H1 (cell line): ENCODE data around the gene FARSB. TPM values are rescaled to one million over a fixed set of nuclear protein-coding genes. Genes with fewer than 3 reads are reported as not detected.
A peak's percentile ranks its signal among the peaks of the same experiment; 100 is the strongest.

ENCODE experiments used
- CTCF ChIA-PET: fragments of 300-600 bp; sonication (Branson Sonifier 250); formaldehyde crosslinking; loops from one replicate; lab custom pipeline; 2021; ENCODE audit not compliant: partially characterized antibody; lab: Charles Lee
- POLR2A ChIA-PET: fragments of 300-600 bp; sonication (Branson Sonifier 250); formaldehyde crosslinking; loops from one replicate; lab custom pipeline; 2021; ENCODE audit warnings: inconsistent platforms; ENCODE audit not compliant: partially characterized antibody; lab: Charles Lee
- DNase-seq, 2 experiments: peaks; one replicate each; pipeline versions ENCODE4 v3.0.0 to v3.0.0-alpha.2; 2010 to 2022; ENCODE audit warnings: low spot score in 2 of 2, low read depth in 1 of 2, mixed read lengths in 1 of 2
- FAIRE-seq: peaks from 2 replicates; lab custom pipeline; 2011; peaks lifted over from hg19 to GRCh38; lab: Jason Lieb, UNC
- H2AFZ ChIP-seq: 2 replicates; pipeline ENCODE4 v1.8.1; 2012; ENCODE audit warnings: low read length, inconsistent platforms
- H2AK5ac ChIP-seq: 2 replicates; pipeline ENCODE4 v1.6.1; 2013; ENCODE audit warnings: low read depth, low read length
- H2BK120ac ChIP-seq: replicated peaks from 2 replicates; pipeline ENCODE3; 2013; ENCODE audit warnings: low read depth, low read length, inconsistent platforms
- H2BK12ac ChIP-seq: 2 replicates; pipeline ENCODE4 v1.6.1; 2013; ENCODE audit warnings: low read depth, low read length
- H2BK15ac ChIP-seq: 2 replicates; pipeline ENCODE4 v1.6.1; 2013; ENCODE audit warnings: low read length
- H2BK20ac ChIP-seq: 2 replicates; pipeline ENCODE4 v1.6.1; 2013; ENCODE audit warnings: low read length
- H2BK5ac ChIP-seq: 2 replicates; pipeline ENCODE4 v1.6.1; 2013; ENCODE audit warnings: low read depth, low read length
- H3K14ac ChIP-seq: 2 replicates; pipeline ENCODE4 v1.6.1; 2013; ENCODE audit warnings: inconsistent platforms; ENCODE audit not compliant: insufficient read length
- H3K18ac ChIP-seq: 2 replicates; pipeline ENCODE4 v1.6.1; 2013; ENCODE audit warnings: low read length; ENCODE audit errors: extremely low read depth
- H3K23ac ChIP-seq: 2 replicates; pipeline ENCODE4 v1.6.1; 2013; ENCODE audit warnings: inconsistent platforms; ENCODE audit not compliant: insufficient read length
- H3K23me2 ChIP-seq: 2 replicates; pipeline ENCODE4 v1.6.1; 2013; ENCODE audit warnings: low read depth, low read length
- H3K27ac ChIP-seq: 2 replicates; pipeline ENCODE4 v1.6.1; 2011; ENCODE audit warnings: low read depth, low read length, inconsistent platforms
- H3K27me3 ChIP-seq, 4 experiments: replicated peaks in 1 of 4; 1 replicate in 1 of 4; 2 replicates in 3 of 4; pipeline versions ENCODE4 v1.6.1 to v1.8.1; 2011 to 2013; ENCODE audit warnings: low read length in 3 of 4, mild to moderate bottlenecking in 3 of 4, inconsistent platforms in 2 of 4, mixed read lengths in 2 of 4, moderate library complexity in 1 of 4; ENCODE audit not compliant: control insufficient read depth in 3 of 4, insufficient read depth in 3 of 4; ENCODE audit errors: extremely low read depth in 1 of 4
- H3K36me3 ChIP-seq, 4 experiments: 2 replicates each; pipeline versions ENCODE4 v1.6.1 to v1.8.1; 2011 to 2013; ENCODE audit warnings: mild to moderate bottlenecking in 4 of 4, low read length in 3 of 4, moderate library complexity in 2 of 4, control low read depth in 1 of 4, inconsistent platforms in 1 of 4; ENCODE audit not compliant: insufficient read depth in 4 of 4, control insufficient read depth in 2 of 4
- H3K4ac ChIP-seq: replicated peaks from 2 replicates; pipeline ENCODE3; 2013; ENCODE audit warnings: low read length, low read depth, mixed read lengths, inconsistent platforms; ENCODE audit not compliant: insufficient read length
- H3K4me1 ChIP-seq, 4 experiments: replicated peaks in 1 of 4; 1 replicate in 1 of 4; 2 replicates in 3 of 4; pipeline versions ENCODE4 v1.6.1 to v1.8.1; 2011 to 2013; ENCODE audit warnings: low read length in 3 of 4, inconsistent platforms in 2 of 4, mixed read lengths in 1 of 4; ENCODE audit not compliant: insufficient read depth in 4 of 4, control insufficient read depth in 3 of 4
- H3K4me2 ChIP-seq, 2 experiments: 2 replicates each; pipeline versions ENCODE4 v1.6.1 to v1.8.1; 2011 to 2013; ENCODE audit warnings: low read depth in 2 of 2, low read length in 2 of 2, control low read depth in 1 of 2, inconsistent platforms in 1 of 2, mild to moderate bottlenecking in 1 of 2; ENCODE audit not compliant: insufficient read depth in 1 of 2
- H3K4me3 ChIP-seq, 4 experiments: fragments of 200-600, 300-600 bp in 1 of 4; sonication (generic), shearing (Covaris generic), sonication (Bioruptor Twin) in 1 of 4; 2 replicates each; pipeline versions ENCODE4 v1.5.1 to v1.8.1; 2011 to 2016; ENCODE audit warnings: low read length in 4 of 4, low read depth in 3 of 4, control low read depth in 2 of 4, inconsistent platforms in 2 of 4, mild to moderate bottlenecking in 2 of 4, mixed read lengths in 1 of 4, moderate library complexity in 1 of 4; ENCODE audit not compliant: insufficient read depth in 2 of 4; ENCODE audit errors: extremely low read depth in 1 of 4
- H3K56ac ChIP-seq: replicated peaks from 2 replicates; pipeline ENCODE3; 2013; ENCODE audit warnings: low read depth, mild to moderate bottlenecking, mixed read lengths, low read length, inconsistent platforms; ENCODE audit not compliant: insufficient read length
- H3K79me1 ChIP-seq: 2 replicates; pipeline ENCODE4 v1.6.1; 2013; ENCODE audit warnings: low read depth, low read length, control low read depth
- H3K79me2 ChIP-seq, 2 experiments: 2 replicates each; pipeline versions ENCODE4 v1.6.1 to v1.8.1; 2012 to 2013; ENCODE audit warnings: low read length in 2 of 2, mild to moderate bottlenecking in 2 of 2, inconsistent platforms in 1 of 2; ENCODE audit not compliant: insufficient read depth in 2 of 2, control insufficient read depth in 1 of 2
- H3K9ac ChIP-seq, 4 experiments: replicated peaks in 1 of 4; 1 replicate in 1 of 4; 2 replicates in 3 of 4; pipeline versions ENCODE4 v1.6.1 to v1.8.1; 2011 to 2013; ENCODE audit warnings: low read depth in 3 of 4, low read length in 3 of 4, control low read depth in 2 of 4, mild to moderate bottlenecking in 2 of 4, moderate library complexity in 2 of 4, inconsistent platforms in 1 of 4; ENCODE audit errors: extremely low read depth in 1 of 4
- H3K9me3 ChIP-seq, 2 experiments: 2 replicates each; pipeline versions ENCODE4 v1.6.1 to v1.8.1; 2012 to 2013; ENCODE audit warnings: mild to moderate bottlenecking in 2 of 2, moderate library complexity in 2 of 2, control low read depth in 1 of 2, inconsistent platforms in 1 of 2, low read depth in 1 of 2, low read length in 1 of 2, mixed read lengths in 1 of 2; ENCODE audit not compliant: insufficient read depth in 2 of 2
- H4K20me1 ChIP-seq, 2 experiments: replicated peaks in 1 of 2; 2 replicates each; pipeline versions ENCODE3 to v1.8.1; 2011 to 2013; ENCODE audit warnings: inconsistent platforms in 2 of 2, low read length in 2 of 2, mild to moderate bottlenecking in 1 of 2; ENCODE audit not compliant: insufficient read depth in 2 of 2, control insufficient read depth in 1 of 2
- H4K5ac ChIP-seq: 2 replicates; pipeline ENCODE4 v1.6.1; 2013; ENCODE audit warnings: low read length, low read depth, mixed read lengths, inconsistent platforms; ENCODE audit not compliant: insufficient read length
- H4K8ac ChIP-seq: 2 replicates; pipeline ENCODE4 v1.8.0; 2013; ENCODE audit warnings: mild to moderate bottlenecking, moderate library complexity, low read length, inconsistent platforms; ENCODE audit not compliant: insufficient read depth; ENCODE audit errors: extremely low read depth
- H4K91ac ChIP-seq: replicated peaks from 2 replicates; pipeline ENCODE3; 2013; ENCODE audit warnings: low read length, mixed read lengths, inconsistent platforms; ENCODE audit not compliant: insufficient read length
- EGR1 ChIP-seq: IDR thresholded peaks from 2 replicates; pipeline ENCODE4 v1.6.1; 2011; ENCODE audit warnings: low read depth, low read length, borderline replicate concordance
- EP300 ChIP-seq, 2 experiments: IDR thresholded peaks; 1 replicate in 1 of 2; 2 replicates in 1 of 2; pipeline ENCODE4 v1.6.1; 2011 to 2012; ENCODE audit warnings: low read depth in 2 of 2, low read length in 2 of 2, mild to moderate bottlenecking in 2 of 2, borderline replicate concordance in 1 of 2, inconsistent platforms in 1 of 2, moderate library complexity in 1 of 2
- KDM4A ChIP-seq: IDR thresholded peaks from one replicate; pipeline ENCODE4 v1.7.1; 2012; ENCODE audit warnings: low read depth, mild to moderate bottlenecking, moderate library complexity, low read length, inconsistent platforms; ENCODE audit not compliant: severe bottlenecking
- NANOG ChIP-seq: IDR thresholded peaks from 2 replicates; pipeline ENCODE4 v1.6.1; 2011; ENCODE audit warnings: low read length, low read depth, mild to moderate bottlenecking, inconsistent platforms; ENCODE audit not compliant: insufficient read depth, poor library complexity, severe bottlenecking
- TAF1 ChIP-seq: IDR thresholded peaks from 2 replicates; pipeline ENCODE4 v1.6.1; 2011; ENCODE audit warnings: mild to moderate bottlenecking, low read depth, low read length
- TAF7 ChIP-seq: optimal IDR thresholded peaks from 2 replicates; pipeline ENCODE3; 2011; ENCODE audit warnings: low read depth, mild to moderate bottlenecking, inconsistent platforms, low read length, moderate library complexity, borderline replicate concordance
- WGBS, 2 experiments: shearing (Covaris generic) in 1 of 2; methylation state at CpG; one replicate each; pipeline versions ENCODE4 v1.1.6 to v1.1.7; 2013 to 2015; ENCODE audit warnings: low lambda C conversion rate in 2 of 2, mixed read lengths in 2 of 2, inconsistent platforms in 1 of 2, low coverage in 1 of 2, missing lambda C conversion rate in 1 of 2; ENCODE audit not compliant: insufficient replicate concordance in 2 of 2, insufficient coverage in 1 of 2, insufficient read length in 1 of 2; ENCODE audit errors: extremely low coverage in 1 of 2, missing lambda C conversion rate in 1 of 2; 5-methylcytosine and 5-hydroxymethylcytosine counted together
- polyA plus RNA-seq, 7 experiments: library from polyadenylated mRNA; depleted of rRNA in 3 of 7; stranded (reverse) in 5 of 7; unstranded in 2 of 7; fragments of >200 nt in 5 of 7; fragments of 200-250 nt in 2 of 7; gene quantifications; 1 replicate in 5 of 7; 2 replicates in 1 of 7; 4 replicates in 1 of 7; pipeline versions ENCODE4 v1.2.1 to v1.2.3, GENCODE V29; 2011 to 2013; ENCODE audit warnings: missing spikeins in 2 of 7, mixed read lengths in 2 of 7
- total RNA-seq: library from RNA; stranded (reverse); fragmentation: NEBNext Ultra II Directional; extraction: Animal tissue kit (Norgen Biotek cat#: 25700); gene quantifications from 2 replicates; pipeline ENCODE4 v1.2.1, GENCODE V29; 2021
- TF ChIP-seq, protein P1 (sequence below): IDR thresholded peaks from 2 replicates; pipeline ENCODE4 v1.6.1; 2011; ENCODE audit warnings: low read depth, mild to moderate bottlenecking, low read length; ENCODE audit not compliant: insufficient read depth
- TF ChIP-seq, protein P2 (sequence below): IDR thresholded peaks from 2 replicates; pipeline ENCODE4 v1.6.1; 2011; ENCODE audit warnings: low read length, improper control_type of control experiment
- TF ChIP-seq, protein P3 (sequence below): IDR thresholded peaks from 2 replicates; pipeline ENCODE4 v1.6.1; 2012; ENCODE audit warnings: inconsistent platforms

Gene FARSB
- total and polyA plus RNA-seq, 2 of the 8 experiments (the other 6 are each of a cell fraction or from before 2014, with no cell fraction given): 21.0 to 37.9 TPM

DNA sequence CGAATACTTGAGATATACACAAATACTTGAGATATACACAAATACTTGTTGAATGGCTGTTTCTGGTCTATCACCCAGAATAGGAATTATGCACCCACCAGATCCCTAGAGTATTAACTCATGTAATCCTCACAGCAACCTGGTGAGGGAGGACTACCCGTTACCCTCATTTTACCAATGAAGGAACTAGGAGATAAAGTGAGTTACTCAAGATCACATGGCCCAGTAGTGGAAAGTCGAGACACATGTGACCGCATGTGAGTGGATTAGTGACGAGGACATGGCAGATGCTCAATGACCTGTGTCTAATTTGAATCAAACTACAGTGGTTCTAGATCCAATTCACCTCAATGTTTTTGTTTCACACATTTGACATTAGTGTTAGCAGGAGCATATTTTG is 18.0 kb upstream of the FARSB start:
- Histone ChIP-seq H4K5ac (no peak overlapping the region), H3K4me1 (peaks cover 0 to 3% (median 0%) of the 10 kb centered on the region in 4 experiments; a peak in 2 of 7 replicates), H3K18ac (no peak overlapping the region), H3K4ac (no peak overlapping the region), H3K27ac (no peak overlapping the region), H3K23me2 (peaks cover 10% of the 10 kb centered on the region; the same call in 1 of the 2 replicates), H2BK5ac (no peak overlapping the region), H2BK12ac (no peak overlapping the region), H2BK15ac (no peak overlapping the region), H3K23ac (no peak overlapping the region), H3K9ac (no peak overlapping the region), H3K9me3 (no peaks in the 10 kb centered on the region), H2AFZ (no peak overlapping the region), H2BK20ac (no peak overlapping the region), H3K36me3 (no peaks in the 10 kb centered on the region), H3K14ac (no peak overlapping the region), H3K79me1 (no peaks in the 10 kb centered on the region), H2AK5ac (no peak overlapping the region), H4K20me1 (no peaks in the 10 kb centered on the region), H4K8ac (no peak overlapping the region), H3K4me2 (no peak overlapping the region), H3K79me2 (no peaks in the 10 kb centered on the region), H3K56ac (no peak overlapping the region), H4K91ac (no peak overlapping the region), H3K27me3 (peaks cover 0 to 23% (median 11%) of the 10 kb centered on the region in 4 experiments; a peak in 6 of 7 replicates), H3K4me3 (no peak overlapping the region), H2BK120ac (no peak overlapping the region)
- DNase-seq: no peak
- ChIA-PET CTCF (interaction anchor here (0.7 to 2.5 kb wide), 4 partner anchors 11 to 18 kb away, joined by 3 to 10 read pairs (median 6); no protein-coding TSS in a partner anchor), POLR2A (no interaction called here)
- WGBS, 2 experiments: 87% methylated on average over 5 of the region's 5 CpGs; no CpG with 5 or more reads in 1 of the 2 experiments
- FAIRE-seq: no peak
- TF ChIP-seq EGR1 (no peak), EP300 (IDR thresholded peaks at IDR 0.05; ENCODE audit: borderline replicate concordance in 1 of 2, low read depth in 2 of 2, low read length in 2 of 2) (no peak), TAF1 (no peak), NANOG (no peak), KDM4A (no peak), TAF7 (no peak)
- TF ChIP-seq, protein P1, sequence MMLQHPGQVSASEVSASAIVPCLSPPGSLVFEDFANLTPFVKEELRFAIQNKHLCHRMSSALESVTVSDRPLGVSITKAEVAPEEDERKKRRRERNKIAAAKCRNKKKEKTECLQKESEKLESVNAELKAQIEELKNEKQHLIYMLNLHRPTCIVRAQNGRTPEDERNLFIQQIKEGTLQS: no peak
- TF ChIP-seq, protein P2, sequence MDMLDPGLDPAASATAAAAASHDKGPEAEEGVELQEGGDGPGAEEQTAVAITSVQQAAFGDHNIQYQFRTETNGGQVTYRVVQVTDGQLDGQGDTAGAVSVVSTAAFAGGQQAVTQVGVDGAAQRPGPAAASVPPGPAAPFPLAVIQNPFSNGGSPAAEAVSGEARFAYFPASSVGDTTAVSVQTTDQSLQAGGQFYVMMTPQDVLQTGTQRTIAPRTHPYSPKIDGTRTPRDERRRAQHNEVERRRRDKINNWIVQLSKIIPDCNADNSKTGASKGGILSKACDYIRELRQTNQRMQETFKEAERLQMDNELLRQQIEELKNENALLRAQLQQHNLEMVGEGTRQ: peak; percentile 32; the same call in 1 of the 2 replicates
- TF ChIP-seq, protein P3, sequence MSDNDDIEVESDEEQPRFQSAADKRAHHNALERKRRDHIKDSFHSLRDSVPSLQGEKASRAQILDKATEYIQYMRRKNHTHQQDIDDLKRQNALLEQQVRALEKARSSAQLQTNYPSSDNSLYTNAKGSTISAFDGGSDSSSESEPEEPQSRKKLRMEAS: peak; percentile 56
